ENCODE data around the gene SPEF1. TPM values are rescaled to one million over a fixed set of nuclear protein-coding genes. Genes with fewer than 3 reads are reported as not detected.

SPEF1 gene
- total RNA-seq, 4 donors from 2014 or later, result not detected

DNA sequence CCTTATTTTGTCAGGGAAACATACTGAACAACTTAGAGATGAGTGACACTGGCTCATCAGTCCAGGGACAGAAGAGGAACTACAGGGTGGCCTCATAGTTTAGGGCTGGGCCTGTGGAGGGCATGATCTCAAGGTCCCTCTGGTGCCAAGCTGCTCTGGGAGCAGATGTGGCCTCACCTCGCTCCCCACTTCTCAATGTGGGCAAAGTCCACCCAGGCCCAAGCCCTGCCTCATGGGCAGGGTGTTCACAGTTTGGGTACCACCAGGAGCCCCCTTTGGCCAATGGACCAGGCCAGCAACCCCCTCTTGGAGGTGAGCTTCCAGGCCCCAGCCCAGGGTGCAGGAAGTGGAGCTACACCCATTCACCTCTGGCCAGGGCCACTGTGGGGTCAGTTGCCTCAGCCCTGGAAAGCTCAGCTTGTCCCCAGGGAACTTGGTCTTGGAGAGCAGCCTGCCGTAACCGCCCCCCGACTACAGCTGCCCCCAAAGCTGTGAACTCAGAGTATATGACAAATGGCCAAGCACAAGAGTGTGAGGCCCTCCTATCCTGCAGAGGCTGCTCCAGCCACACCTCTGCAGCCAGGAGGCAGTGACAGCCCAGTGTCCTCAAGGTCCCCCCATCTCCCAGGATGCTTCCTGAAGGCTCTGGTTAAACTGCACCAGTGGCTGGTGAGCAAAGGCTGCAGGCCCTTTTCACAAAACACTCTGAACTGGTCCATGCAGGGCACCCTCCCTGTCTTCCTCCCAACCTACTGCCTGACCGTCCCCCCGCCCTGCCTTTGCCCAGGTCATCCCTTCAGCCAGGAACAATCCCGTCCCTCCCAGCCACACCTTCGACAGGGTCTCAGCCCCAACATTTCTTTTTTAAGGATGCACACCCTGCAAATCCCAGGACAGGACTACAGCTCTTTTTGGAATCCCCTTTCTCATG lies 17.3 kb downstream of the SPEF1 start:
- intact Hi-C loops (cut with DNase I; ENCODE audit: low total_unique reads), result loop anchor here (10.0 kb wide), 1 partner anchor 359 kb away; the partner anchor contains the start of gene DNAAF9
- H3K27ac ChIP-seq, result peak overlapping the region in 2 of 4 donors; percentile 44 to 46
- H3K9me3 ChIP-seq, result no peaks in the 10 kb centered on the region
- no peak for TF ChIP-seq POLR2A (IDR thresholded peaks at IDR 0.05)
- TF ChIP-seq CTCF (IDR thresholded peaks at IDR 0.05 in 4 of 5, conservative IDR thresholded peaks at IDR 0.05 in 1 of 5), result no peak
- H3K27me3 ChIP-seq, result no peaks in the 10 kb centered on the region
- H3K4me3 ChIP-seq, result no peak overlapping the region
- DNase-seq, result no peak
- H3K36me3 ChIP-seq, result no peaks in the 10 kb centered on the region
- no peak for ATAC-seq
- in situ Hi-C loops (cut with MboI; ENCODE audit: low sequenced_read_pairs in 4 of 4), result loop anchor here in 1 of 4 donors (25.0 kb wide), 1 partner anchor 323 kb away; no protein-coding TSS in a partner anchor
- peaks cover 10 to 22% of the 10 kb centered on the region in 2 donors for H3K4me1 ChIP-seq

GRCh38 chr20:3760655-3761348 lies 20.4 kb downstream of the SPEF1 start:
- peak overlapping the region in 1 of 4 donors; percentile 22 for H3K27ac ChIP-seq
- H3K4me3 ChIP-seq, result no peak overlapping the region
- ATAC-seq (no peak), DNase-seq (no peak)
- no peaks in the 10 kb centered on the region for H3K36me3 ChIP-seq
- TF ChIP-seq CTCF (IDR thresholded peaks at IDR 0.05 in 4 of 5, conservative IDR thresholded peaks at IDR 0.05 in 1 of 5) (no peak), POLR2A (IDR thresholded peaks at IDR 0.05) (no peak)
- no peaks in the 10 kb centered on the region for H3K4me1 ChIP-seq
- H3K9me3 ChIP-seq, result no peaks in the 10 kb centered on the region
- H3K27me3 ChIP-seq, result no peaks in the 10 kb centered on the region
- intact Hi-C loops (cut with DNase I; ENCODE audit: low total_unique reads), result loop anchor here (10.0 kb wide), 1 partner anchor 356 kb away; the partner anchor contains the start of gene DNAAF9
- in situ Hi-C loops (cut with MboI; ENCODE audit: low sequenced_read_pairs in 4 of 4), result loop anchor here in 1 of 4 donors (25.0 kb wide), 1 partner anchor 326 kb away; no protein-coding TSS in a partner anchor

DNA sequence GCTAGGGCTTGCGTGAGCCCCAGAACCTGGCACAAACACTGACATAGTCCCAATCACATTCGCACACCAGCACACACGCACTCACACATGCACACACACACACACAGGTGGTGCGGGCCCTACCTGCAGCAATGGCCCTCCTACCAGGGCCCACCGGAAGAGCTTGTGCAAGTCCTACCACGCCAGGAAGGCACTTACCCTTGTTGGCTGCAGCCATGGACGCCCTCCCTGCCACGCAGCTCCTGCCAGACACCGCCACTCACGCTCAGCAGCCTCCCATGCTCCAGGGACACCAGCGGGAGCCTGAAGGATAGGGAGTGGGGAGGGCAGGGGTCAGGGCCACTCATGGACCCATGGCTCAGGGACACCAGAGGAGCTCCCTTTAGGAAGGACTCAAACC lies 21.4 kb downstream of the SPEF1 start:
- ATAC-seq (no peak), DNase-seq (no peak)
- H3K4me3 ChIP-seq, result no peak overlapping the region
- H3K36me3 ChIP-seq, result no peaks in the 10 kb centered on the region
- in situ Hi-C loops (cut with MboI; ENCODE audit: low sequenced_read_pairs in 4 of 4), result loop anchor here in 1 of 4 donors (25.0 kb wide), 1 partner anchor 327 kb away; no protein-coding TSS in a partner anchor
- no peaks in the 10 kb centered on the region for H3K27me3 ChIP-seq
- no peaks in the 10 kb centered on the region for H3K9me3 ChIP-seq
- no peaks in the 10 kb centered on the region for H3K4me1 ChIP-seq
- H3K27ac ChIP-seq, result peak overlapping the region in 2 of 4 donors; percentile 46 to 65
- TF ChIP-seq POLR2A (IDR thresholded peaks at IDR 0.05) (no peak), CTCF (IDR thresholded peaks at IDR 0.05 in 4 of 5, conservative IDR thresholded peaks at IDR 0.05 in 1 of 5) (no peak)
- intact Hi-C loops (cut with DNase I; ENCODE audit: low total_unique reads), result loop anchor here (10.0 kb wide), 1 partner anchor 355 kb away; the partner anchor contains the start of gene DNAAF9

GRCh38 chr20:3759316-3759823 lies 21.9 kb downstream of the SPEF1 start:
- TF ChIP-seq CTCF (IDR thresholded peaks at IDR 0.05 in 4 of 5, conservative IDR thresholded peaks at IDR 0.05 in 1 of 5) (no peak), POLR2A (IDR thresholded peaks at IDR 0.05) (no peak)
- H3K9me3 ChIP-seq, result no peaks in the 10 kb centered on the region
- DNase-seq (no peak), ATAC-seq (no peak)
- H3K36me3 ChIP-seq, result no peaks in the 10 kb centered on the region
- intact Hi-C loops (cut with DNase I; ENCODE audit: low total_unique reads), result no loop called here
- H3K27me3 ChIP-seq, result no peaks in the 10 kb centered on the region
- H3K4me3 ChIP-seq, result no peak overlapping the region
- in situ Hi-C loops (cut with MboI; ENCODE audit: low sequenced_read_pairs in 4 of 4), result loop anchor here in 1 of 4 donors (25.0 kb wide), 1 partner anchor 328 kb away; no protein-coding TSS in a partner anchor
- H3K27ac ChIP-seq, result peak overlapping the region; percentile 33 to 65 (median 52)
- no peaks in the 10 kb centered on the region for H3K4me1 ChIP-seq

Data from gastrocnemius medialis (tissue), 4 donors.